HG02943 (cell line): Measurements from ENCODE around the gene CD8A.
"Not testable (repeated sequence)": the region's sequence is repeated elsewhere in the genome, so short reads cannot be mapped to it uniquely, and the experiment has no call there.

Source experiments
- ATAC-seq: cut with Tn5 transposase; IDR thresholded peaks from one replicate; pipeline ENCODE4 v1.9.1; 2021; ENCODE audit warnings: mild to moderate bottlenecking, low read depth, moderate library complexity; ENCODE audit not compliant: unreplicated experiment

The CD8A gene

DNA sequence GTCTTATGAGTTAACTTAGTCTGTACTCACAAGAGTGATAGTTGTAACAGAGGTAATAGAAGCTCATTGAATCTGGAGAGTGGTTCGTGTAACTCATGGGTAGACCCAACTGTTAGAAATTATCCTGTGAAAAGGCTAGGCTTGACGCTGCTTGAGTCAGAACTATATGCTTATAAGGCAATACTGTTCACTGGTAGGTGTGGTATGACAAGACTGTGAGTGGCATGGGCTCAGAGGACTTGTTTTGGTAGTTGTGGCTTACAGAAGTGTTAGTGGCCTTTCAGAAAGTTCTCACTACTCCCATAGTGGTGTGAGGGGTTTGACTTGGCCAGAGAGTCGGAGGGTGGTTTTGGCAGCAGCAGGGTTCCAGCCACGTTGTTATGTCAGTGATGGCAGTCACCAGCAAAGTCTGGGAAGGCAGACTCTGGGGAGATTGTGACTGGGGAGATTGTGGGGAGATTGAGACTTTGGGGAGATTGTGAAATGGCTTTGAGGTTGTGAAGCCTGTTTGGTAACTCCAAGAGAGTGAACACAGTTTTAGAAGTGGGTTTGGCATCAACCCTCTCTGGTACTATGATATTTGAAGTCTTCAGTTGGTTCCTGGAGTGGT lies 48.7 kb downstream of the CD8A start:
- not testable (repeated sequence) for ATAC-seq

DNA sequence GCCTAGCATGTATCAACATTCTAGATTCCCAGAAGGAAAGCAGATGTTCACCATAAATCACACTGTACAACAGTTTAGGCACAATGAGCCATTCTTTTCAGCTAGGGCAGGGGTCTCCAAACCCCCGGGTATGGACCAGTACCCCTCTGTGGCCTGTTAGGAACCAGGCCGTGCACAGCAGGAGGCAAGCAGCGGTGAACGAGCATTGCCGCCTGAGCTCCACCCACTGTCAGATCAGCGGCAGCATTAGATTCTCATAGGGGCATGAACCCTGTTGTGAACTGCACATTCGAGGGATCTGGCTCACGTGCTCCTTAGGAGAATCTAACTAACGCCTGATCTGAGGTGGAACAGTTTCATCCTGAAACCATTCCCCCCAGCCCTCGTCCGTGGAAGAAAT lies 50.8 kb downstream of the CD8A start:
- not testable (repeated sequence) for ATAC-seq

GRCh38 chr2:86739485-86739884 lies 51.2 kb downstream of the CD8A start:
- not testable (repeated sequence) for ATAC-seq

- not testable (repeated sequence) for ATAC-seq
Measured at GRCh38 chr2:86734896-86735295, 55.8 kb downstream of the CD8A start.
